SU-DHL-6 (cell line): Measurements from ENCODE around the gene TMEM132A.

ENCODE experiments used
- EZH2phosphoT487 ChIP-seq: fragments of 200-600 bp; sonication (generic), shearing (Covaris generic); conservative IDR thresholded peaks from 2 replicates; pipeline ENCODE4 v1.6.1; 2018; ENCODE audit warnings: mild to moderate bottlenecking, antibody characterized with exemption, low read length, moderate library complexity, mixed read lengths
- TF ChIP-seq, protein P1 (sequence below): fragments of 200-600 bp; sonication (generic); IDR thresholded peaks from one replicate; pipeline ENCODE4 v1.5.1; 2017; ENCODE audit warnings: antibody characterized with exemption, mild to moderate bottlenecking, low read length, moderate library complexity; ENCODE audit not compliant: insufficient read depth, poor library complexity, severe bottlenecking

GRCh38 chr11:60984636-60985035 is 60.4 kb downstream of the TMEM132A start:
- TF ChIP-seq, protein P1, sequence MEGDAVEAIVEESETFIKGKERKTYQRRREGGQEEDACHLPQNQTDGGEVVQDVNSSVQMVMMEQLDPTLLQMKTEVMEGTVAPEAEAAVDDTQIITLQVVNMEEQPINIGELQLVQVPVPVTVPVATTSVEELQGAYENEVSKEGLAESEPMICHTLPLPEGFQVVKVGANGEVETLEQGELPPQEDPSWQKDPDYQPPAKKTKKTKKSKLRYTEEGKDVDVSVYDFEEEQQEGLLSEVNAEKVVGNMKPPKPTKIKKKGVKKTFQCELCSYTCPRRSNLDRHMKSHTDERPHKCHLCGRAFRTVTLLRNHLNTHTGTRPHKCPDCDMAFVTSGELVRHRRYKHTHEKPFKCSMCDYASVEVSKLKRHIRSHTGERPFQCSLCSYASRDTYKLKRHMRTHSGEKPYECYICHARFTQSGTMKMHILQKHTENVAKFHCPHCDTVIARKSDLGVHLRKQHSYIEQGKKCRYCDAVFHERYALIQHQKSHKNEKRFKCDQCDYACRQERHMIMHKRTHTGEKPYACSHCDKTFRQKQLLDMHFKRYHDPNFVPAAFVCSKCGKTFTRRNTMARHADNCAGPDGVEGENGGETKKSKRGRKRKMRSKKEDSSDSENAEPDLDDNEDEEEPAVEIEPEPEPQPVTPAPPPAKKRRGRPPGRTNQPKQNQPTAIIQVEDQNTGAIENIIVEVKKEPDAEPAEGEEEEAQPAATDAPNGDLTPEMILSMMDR, result no peak
- TF ChIP-seq EZH2phosphoT487, result no peak
